ENCODE measurements around the gene PLA2G12B.

The PLA2G12B gene

DNA sequence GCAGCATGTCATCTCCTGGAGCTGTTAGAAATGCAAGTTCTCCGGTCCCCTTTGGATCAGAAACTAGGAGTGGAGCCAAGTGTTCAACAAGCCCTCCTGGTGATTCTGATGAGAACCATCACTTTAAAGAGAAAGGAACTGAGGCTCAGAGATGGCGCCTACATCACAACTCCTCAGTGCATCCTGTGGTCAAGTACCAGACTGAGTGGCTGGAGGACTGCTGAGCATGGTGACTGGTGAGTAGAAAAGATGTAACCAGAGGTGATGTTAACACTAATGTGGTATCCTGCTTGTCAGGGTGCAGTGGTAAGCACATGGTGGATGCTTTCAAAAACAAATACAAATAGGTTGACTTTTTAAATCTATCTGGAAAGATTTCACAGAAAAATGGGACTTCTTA, 64.5 kb downstream of the PLA2G12B start:
- no peak for DNase-seq (ENCODE audit: low spot score)

DNA sequence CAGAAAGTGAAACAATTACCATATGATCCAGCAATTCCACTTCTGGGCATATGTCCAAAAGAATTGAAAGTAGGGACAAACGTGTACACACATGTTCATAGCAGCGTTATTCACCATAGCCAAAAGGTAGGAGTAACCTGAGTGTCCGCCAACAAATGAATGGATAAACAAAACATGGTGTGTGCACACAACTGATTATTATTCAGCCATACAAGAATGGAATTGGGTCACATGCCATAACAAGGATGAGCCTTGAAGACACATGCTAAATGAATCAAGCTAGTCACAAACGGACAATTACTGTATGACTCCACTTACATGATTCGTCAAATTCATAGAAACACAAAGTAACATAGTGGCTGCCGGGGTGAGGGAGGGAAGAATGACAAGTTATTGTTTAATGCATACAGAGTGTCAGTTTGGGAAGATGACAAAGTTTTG, 65.2 kb downstream of the PLA2G12B start:
- DNase-seq (ENCODE audit: low spot score): no peak

DNA sequence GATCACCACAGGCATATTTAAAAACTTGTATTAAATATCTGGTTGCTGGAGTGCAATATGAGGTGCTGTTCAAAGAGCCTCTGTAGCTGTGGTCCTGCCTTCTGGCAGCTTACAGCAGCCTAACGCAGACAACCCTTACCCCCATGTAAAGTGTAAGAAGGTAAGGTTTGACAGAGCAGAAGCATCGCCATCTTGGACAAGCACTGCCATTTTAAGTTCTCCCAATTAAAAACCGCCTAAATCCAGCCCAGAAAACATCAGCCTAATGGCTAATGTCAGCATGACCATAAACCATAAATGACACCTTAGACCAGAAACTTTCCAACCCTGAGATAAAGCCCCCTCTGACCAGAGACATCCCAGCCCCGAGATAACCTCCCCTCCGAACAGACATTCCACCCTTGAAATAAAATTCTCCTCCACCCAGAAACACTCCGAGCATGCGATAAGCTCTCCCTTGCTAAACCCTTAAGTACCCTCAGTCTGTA, 66.4 kb downstream of the PLA2G12B start:
- no peak for DNase-seq (ENCODE audit: low spot score)

DNA sequence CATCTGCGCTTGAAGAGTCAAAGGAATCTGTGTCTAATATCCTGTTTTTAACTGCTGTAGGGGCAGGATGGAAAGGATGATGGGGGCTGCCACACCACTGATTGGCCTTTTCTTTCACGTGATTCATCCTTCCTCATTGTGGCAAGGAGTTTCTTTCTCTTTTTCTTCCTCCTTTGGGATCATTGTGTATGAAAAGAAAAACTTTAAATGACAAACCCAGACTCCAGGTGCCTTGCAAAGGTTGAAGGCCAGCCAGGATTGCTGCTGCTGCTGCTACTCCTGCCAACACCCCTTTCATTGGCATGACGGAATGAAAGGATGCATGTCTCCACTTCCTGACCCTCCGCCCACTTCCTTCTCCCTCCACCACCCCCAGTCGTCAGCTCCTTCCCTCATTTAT, 67.6 kb downstream of the PLA2G12B start:
- DNase-seq (ENCODE audit: low spot score): no peak

DNA sequence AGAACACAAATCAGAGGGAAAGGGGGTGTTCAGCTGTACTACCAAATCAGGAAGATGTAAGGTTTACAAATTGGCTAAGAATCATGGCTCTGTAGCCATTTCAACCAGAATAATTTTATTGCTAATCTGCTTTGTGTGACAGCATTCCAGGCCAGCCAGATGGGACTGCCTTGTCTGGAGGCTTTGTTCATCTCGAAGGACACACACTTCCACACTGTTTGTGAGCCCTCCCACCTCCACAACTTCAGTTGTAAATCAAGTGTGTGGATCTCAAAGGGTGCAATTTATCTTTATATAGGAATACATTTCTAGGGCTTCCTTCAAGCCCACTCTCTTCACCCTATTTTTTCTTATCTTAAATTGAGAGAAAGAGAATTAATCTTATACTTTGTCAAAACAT, 68.0 kb downstream of the PLA2G12B start:
- no peak for DNase-seq (ENCODE audit: low spot score)

DNA sequence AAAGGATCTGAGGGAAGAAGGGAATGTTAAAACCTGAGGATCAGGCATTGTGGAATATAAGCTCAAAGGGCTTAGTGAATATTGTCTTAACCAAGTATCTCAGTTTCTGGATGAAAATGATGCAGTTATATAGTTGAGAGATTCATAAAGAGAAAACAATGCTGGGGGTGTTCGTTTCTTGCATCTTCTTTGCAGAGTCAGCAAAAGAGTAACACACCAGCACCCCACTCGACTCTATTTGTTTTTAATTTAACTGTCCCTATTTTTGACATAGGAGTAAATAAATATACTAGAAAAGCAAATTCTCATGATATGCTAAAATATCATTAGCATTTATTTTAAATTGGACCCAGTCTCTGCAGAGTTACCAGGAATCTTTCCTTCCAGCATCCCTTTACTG, 68.7 kb downstream of the PLA2G12B start:
- DNase-seq (ENCODE audit: low spot score): no peak
